GM19043 (cell line): ENCODE measurements around the gene EPHA6.

Experiments
- ATAC-seq: cut with Tn5 transposase; IDR thresholded peaks from one replicate; pipeline ENCODE4 v1.9.1; 2021; ENCODE audit warnings: low read depth; ENCODE audit not compliant: unreplicated experiment

The EPHA6 gene

DNA sequence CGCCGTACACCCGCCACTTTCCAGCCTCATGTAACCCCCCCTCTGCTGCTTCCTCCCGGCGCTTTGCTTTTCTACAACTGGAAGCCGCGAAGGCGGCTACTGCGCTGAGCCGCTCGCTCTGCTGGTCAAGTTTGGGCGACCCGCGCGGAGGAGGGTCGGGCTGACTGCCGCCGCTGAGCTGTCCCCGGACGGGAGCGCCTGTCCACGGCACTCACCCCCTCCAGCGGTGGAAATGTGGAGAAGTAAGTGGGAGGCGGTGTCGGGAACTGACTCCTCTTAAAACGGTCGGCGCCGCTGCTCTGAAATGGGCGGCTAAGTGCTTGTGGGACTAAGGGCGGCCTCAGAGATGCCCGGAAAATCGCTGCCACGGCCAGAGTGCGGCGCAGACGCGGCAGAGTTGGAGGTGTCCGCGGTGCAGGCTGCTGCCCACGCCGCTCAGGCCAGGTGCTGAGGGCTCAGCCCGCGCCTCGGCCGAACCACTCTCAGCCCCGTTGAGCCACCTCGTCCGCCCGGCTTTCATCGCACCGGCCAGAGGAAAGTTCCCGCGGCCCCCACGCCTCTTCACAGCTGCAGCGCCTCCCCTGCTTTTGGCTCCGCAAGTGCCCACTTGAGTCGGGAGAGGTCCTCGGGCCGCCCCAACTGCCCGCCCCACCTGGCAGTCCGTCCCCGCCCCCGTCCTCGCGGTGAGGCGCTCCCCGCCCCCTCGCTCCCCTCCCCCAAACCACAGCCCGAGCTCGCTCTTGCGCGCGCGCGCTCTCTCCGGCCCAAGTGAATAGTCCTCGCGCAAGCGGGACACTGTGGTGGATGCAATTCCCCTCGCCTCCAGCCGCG, at the start of gene EPHA6:
Gene EPHA6, plus strand, starts transcription at position 775 of the 831 bp plus-strand sequence.
- ATAC-seq = peak; percentile 21

DNA sequence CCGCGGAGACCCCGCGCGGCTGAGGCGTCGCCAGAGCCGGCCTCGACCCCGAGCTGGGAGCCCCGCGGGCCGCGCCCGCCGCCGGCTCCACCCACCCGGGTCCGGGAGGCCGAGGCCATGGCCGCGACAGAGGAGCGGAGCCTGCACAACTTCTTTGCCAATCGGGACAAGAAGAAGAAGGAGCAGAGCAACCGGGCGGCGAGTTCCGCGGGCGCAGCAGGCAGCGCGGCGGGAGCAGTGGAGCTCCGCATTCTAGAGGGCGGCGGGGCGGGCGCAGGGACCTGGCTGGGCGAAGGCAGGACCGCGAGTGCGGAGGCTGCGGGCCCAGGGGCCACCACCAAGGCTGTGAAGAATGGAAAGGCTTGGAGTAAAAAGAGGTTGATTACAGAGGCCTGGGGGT, 37.6 kb upstream of the EPHA6 start:
- ATAC-seq = no peak

DNA sequence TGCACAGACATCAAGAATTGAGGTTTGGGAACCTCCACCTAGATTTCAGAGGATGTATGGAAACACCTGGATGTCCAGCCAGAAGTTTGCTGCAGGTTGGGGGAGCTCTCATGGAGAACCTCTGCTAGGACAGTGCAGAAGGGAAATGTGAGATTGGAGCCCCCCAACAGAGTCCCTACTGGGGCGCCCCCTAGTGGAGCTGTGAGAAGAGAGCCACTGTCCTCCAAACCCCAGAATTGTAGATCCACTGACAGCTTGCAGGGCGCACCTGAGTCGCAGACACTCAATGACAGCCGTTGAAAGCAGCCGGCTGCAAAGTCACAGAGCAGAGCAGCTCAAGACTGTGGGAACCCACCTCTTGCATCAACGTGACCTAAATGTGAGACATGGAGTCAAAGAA, 34.6 kb upstream of the EPHA6 start:
- no peak for ATAC-seq

DNA sequence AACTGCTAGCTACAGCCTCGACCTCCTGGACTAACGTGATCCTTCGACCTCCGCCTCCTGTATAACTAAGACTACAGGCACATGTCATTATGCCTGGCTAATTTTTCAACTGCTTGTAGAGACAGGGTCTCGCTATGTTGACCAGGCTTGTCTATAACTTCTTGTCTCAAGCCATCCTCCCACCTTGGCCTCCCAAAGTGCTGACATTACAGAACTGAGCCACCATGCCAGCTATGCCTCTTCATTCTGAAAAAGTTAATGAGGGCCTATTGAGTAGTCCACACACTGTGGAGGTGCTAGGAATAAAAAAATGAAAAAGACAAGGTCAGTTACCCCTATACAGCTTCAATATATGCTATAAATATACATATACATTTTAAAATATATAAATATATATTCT, 18.3 kb upstream of the EPHA6 start:
- ATAC-seq = no peak

DNA sequence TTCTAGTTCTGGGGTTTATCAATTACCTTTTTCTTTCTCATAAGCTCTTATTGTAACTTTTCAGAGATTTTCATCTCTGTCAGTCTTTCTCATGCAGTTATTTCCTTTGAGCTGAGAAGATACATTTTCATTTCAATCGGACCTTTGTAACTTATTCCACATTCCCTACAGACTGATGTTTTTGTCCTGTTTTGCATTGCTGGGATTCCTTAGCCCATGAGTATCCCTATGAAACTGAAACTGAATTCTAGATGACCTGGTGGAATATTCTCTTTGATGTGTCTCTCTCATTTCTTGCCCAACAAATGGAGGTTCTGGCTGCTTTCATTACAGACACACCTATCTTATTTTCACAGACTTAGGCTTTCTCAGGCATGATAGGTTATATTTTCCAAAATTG, 10.5 kb upstream of the EPHA6 start:
- no peak for ATAC-seq

DNA sequence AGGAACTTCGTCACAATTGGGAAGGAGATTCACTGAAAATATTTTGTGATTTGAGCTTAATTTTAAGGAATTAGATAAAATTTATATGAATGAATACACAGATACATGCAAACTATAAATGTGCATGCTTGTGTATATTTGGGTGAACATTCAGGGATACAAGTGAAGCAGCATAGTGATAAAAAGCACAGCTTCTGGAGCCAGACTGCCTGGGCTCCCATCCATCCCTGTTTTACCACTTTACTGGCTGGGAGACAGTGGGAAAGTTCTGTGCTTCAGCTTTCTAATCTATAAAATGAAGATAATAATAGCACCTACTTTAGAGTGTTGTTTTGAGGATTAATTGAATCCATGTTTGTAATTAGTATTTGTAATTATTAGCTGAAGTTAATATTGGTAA, 8.1 kb upstream of the EPHA6 start:
- no peak for ATAC-seq

DNA sequence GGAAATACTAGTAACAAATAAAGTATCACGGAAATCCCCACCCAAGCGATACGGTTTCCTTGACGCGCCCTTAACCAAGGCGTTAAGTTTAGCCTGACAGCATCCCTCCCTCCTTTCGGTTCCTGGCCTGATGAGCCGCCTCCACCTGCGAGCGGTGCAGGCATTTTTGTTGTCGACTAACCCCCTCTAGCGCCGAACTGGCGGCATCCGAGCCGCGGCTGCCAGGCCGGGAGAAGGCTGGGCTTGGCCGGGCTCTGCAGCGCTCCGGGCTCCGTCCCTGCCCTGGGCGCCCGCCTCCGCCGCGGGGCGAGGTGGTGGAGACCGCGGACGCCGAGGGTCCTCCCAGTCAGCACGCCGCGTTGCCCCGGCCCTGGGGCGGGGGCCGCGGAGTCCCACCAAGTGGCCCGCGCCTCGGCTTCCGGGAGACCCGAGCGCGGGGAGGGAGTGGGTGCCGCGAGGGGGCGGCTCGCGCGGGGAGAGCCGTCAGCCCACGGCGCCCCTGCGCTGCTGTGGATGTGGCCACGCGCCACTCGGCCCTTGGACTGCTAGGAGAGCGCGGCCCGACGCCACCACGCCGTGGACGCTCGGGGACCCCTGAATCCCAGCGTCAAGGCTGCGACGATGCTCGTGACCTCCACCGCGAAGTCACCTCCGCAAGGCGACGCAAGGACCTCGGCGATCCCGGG, 1.1 kb upstream of the EPHA6 start:
- ATAC-seq = peak; percentile 96

DNA sequence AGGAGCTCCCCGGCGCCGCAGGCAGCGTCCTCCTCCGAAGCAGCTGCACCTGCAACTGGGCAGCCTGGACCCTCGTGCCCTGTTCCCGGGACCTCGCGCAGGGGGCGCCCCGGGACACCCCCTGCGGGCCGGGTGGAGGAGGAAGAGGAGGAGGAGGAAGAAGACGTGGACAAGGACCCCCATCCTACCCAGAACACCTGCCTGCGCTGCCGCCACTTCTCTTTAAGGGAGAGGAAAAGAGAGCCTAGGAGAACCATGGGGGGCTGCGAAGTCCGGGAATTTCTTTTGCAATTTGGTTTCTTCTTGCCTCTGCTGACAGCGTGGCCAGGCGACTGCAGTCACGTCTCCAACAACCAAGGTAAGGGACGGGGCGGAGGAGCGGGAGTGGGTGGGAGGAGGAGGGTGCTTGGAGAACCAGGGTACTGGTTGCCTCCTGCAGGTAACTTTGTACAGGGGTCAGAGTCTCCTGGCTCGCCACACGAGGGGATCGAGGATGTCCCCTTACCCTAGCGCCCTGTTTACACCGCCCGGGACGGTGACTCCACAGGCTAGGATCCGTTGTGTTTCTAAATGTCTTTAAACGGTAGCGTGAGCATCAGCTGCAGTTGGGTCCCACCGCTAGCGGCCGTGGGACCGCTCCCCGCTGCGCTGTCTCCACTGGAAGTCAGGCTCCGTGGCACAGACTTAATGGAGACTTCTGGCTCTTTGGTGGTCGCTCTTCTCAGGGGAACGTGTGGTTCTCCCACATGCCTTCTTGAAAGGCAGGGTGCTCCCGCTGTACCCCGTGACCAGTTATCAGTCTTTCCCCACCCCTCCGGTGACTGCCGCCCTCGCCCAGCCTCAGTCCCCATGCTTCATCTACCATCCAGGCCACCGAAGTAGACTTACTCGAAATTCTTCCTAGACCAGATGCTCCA, 515 bp downstream of the EPHA6 start:
- no peak for ATAC-seq

DNA sequence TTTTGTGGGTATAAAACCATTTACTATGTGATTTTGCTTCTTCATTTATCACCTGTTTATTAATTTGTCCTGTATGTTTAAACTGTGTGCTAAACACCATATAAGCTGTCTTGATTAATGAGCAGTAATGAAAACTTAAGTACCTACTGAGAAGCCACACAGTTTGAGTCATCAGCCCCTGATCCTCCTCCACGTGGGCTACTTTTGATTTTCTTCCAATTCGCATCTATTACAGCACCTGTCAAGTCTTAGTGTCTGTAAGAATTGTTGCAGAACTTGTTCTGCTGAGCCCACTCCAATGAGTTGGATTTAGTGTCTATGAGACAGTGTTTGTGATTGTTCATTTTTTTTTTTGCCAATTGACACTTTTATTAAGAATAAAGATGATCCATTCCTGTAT, 16.8 kb downstream of the EPHA6 start:
- no peak for ATAC-seq

DNA sequence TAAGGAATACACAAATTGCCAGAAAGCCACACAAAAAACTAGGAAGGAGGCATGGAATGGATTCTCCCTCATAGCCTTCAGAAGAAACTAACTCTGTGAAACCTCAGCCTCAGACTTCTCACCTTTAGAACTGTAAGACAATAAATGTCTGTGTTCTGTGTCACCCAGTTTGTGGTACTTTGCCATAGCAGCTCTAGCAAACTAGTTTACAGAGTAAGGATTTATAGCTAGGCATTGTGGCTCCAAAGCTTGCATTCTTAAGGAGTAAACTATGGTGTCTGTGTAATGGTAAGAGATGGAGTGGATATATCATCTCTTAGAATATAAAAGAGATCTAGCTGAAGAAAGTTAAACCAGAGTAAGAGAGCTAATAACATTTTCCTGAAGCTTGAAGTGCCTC, 18.9 kb downstream of the EPHA6 start:
- ATAC-seq = no peak

DNA sequence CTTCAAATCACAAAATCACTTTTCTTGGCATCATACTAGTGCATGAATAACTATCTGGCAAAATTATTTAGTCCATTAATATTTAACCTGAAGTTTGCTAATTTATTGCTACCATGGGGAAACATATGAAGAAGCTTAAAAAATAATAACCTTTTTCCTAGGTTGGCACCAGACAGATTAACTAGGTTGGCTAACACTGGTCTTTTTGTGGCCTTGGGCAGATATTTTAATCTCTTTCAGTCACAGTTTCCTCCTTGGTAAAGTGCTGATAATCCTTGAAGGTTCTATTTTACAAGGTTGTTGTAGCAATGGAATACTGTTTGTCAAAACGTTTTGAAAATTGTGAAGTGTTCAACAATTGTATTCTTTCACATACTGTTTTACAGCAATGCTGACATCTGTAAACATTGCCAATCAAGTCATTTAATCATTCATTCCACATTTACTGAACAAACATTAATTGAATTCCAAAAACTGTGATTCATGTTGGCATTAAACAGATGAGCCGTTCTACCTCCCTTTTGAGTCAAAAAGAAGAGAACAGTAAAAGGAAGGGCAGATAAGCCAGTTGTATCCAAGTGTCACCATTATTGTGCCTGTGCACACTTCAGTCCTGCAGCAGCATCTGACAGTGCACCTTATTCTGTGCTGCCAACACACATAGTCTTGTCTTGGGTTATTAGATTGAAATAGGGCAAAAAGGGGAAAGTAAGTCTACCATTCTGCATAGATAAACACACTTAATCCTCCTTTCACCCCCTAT, 21.9 kb downstream of the EPHA6 start:
- no peak for ATAC-seq

DNA sequence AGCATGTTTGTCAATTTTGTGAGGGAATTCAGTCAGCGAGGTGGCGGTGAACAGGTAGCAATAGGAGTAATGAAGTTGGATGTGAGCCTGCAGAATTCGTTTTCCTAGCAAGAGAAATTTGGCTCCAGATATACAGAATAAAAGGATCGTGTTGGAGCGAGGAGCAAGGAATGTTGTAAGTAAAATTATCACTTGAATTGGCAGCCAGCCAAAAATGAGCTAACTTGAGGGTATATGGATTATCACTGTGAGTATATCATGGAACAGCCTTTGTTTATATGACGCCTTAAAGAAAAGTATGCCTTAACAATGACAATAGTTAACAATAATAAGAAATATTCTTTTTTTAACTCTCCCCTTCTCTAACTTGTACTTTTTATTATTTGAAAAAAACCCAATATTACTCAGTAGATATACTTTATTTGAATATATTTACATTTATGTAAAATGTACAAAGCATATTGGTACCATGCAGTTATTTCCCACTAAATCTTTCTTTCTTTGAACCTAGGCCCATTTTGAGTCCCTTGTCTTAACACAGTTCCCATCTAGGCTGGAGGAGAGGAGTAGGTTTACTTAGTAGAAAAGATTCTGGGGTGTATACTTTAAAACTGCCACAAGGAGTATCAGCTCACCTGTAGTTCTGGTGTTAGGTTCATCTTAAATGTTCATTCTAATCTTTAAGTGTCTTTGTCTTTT, 29.3 kb downstream of the EPHA6 start:
- ATAC-seq = no peak

DNA sequence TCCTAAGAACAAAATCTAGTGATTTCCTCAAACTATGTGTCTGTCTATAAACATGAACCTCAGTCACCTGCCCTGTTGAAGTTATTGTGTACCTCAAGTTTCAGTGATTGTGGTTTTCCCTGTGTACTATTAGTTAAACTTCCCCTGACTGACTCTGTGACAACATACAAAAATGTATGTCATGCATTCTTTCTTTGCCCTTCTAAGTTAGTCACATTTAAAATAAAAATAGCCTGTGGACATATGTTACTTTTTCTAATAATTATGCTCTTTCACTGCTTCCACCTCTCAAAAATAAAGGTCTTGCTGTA, 29.8 kb downstream of the EPHA6 start:
- ATAC-seq = no peak

DNA sequence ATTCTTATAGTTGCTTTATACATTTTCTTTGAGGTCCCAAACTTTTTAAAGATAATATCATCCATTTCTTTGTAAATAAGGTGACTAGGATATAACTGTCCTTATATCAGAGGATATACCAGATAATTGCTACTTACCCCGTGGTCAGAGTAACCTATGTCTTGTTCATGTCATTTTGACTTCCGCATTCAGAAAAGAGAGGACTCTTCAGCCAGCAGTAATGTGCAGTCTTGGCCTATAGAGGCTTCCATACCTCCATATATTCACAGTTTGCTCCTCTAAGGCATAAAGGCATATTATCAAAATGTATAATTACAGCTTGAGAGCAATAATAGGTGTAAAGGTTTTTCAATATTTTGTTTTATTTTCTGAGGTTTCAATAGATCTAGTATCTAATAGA, 38.5 kb downstream of the EPHA6 start:
- ATAC-seq = no peak

DNA sequence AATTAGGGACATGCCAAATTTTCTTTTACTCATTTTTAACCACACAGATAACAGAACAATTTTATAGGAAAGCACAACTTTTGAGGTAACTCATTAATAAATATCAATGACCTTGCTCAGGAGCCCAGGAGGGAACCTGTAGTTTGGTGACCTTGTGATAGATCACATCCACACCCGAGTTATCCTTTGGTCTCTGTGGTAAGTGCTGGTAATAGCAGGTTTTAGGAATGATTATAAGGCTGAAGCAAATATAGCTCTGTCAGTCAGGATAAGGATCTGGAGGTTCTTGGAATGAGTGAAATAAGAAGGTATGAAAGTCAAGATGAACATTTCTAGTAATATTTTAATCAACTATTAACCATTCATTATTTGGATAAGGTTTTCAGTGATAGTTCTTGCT, 46.5 kb downstream of the EPHA6 start:
- no peak for ATAC-seq

DNA sequence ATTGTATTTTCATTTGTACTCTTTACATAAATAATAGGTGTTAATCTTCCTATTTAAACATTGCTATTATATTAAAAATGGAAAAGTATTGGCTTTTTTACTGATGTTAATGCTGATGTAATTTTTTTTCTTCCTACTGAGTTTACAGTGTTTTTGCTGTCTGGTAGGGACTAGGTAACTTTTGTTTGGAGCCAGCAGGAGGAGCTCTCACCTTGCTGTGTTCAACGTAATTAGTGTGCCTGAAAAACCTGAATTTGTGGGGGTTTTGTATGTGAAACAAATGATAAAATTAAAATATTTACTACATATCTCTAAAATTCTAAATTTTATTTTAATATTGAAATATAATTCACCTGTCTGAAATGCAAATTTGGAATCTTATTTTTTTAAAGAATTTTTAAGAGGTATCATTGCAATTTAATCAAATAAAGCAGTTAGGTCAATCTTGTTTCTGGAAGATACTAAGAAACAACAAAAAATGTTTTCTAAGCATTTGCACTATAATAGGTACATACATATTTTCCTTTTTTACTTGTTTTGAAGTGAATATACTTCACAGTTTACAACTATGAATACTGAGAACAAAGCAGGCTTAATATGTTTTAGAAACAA, 48.8 kb downstream of the EPHA6 start:
- ATAC-seq = no peak

DNA sequence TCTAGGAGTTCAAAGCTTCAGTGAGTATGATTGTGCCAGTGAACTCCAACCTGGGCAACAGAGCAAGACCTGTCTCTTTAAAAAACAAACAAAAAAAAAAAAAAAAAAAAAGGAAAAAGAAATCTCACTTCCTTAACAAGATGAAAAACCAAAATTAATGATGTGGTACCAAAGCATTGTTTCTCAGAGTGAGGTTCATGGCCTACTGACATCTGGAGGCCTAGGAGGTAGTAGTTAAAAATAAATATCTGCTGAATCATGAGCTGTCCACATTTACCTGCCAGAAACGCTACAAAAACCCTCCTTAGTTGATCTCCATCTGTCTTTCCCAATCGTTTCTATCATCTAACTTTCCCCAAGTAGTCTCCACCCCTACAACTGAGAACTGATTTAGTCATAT, 51.2 kb downstream of the EPHA6 start:
- ATAC-seq = no peak

DNA sequence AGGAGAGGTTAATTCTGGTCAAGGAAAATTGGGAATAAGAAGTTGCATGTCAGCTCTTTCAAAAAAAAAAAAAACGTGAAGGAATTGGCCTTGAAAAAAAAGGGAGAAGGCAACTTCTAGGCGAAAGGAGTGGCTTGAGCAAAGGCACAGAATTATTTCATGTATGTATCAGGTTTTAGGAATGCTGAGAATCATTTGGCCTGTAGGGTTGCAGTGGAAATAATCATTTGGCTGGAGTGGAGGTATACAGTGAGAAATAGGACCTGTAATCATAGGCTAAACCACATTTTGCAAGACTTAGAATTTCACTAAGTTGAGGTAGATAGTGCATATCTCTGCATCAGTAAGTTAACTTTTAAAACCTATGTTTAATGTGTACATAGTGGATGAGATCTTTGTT, 54.9 kb downstream of the EPHA6 start:
- ATAC-seq = no peak

DNA sequence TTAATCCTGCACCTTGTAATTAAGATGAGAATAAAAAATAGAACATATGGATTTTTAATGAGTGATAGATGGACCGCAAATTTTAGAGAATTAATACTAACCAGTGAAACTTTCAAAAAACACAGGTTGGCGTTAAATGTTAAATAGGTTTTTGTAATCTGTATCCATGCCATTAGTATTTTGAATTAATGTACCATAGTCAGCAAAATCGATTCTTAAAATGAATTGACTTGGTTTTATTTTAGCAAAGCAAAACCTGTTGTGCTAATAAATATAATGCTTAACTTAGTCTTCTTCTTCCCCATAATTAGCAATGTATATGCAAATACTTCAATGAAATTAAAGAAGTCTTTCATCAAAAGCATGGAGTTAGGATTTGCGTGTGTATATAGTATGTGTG, 63.1 kb downstream of the EPHA6 start:
- no peak for ATAC-seq

DNA sequence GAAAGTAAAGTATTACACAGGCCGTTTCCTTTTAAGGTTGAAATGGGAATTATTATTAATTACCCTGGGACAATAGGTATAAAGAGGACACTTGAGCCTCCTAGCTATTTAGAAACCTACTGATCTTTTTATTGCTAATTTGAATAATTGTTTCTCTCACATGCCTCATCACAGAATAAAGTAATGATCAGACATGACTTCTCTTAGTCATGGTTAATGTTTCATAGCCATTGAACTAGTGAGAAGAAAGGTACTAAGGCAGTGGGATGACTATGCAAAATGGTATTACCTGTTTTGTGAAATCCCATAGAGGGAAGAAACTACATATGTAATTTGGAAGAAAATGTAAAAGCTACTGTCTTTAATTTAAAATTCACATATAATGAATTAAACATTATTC, 85.6 kb downstream of the EPHA6 start:
- ATAC-seq = no peak
